ENCODE data around the gene HDAC9. TPM values are rescaled to one million over a fixed set of nuclear protein-coding genes. Genes with fewer than 3 reads are reported as not detected.
A peak's percentile ranks its signal among the peaks of the same experiment; 100 is the strongest.

Gene HDAC9
- total RNA-seq, 1 experiment from 2014 or later, result 7.7 TPM

DNA sequence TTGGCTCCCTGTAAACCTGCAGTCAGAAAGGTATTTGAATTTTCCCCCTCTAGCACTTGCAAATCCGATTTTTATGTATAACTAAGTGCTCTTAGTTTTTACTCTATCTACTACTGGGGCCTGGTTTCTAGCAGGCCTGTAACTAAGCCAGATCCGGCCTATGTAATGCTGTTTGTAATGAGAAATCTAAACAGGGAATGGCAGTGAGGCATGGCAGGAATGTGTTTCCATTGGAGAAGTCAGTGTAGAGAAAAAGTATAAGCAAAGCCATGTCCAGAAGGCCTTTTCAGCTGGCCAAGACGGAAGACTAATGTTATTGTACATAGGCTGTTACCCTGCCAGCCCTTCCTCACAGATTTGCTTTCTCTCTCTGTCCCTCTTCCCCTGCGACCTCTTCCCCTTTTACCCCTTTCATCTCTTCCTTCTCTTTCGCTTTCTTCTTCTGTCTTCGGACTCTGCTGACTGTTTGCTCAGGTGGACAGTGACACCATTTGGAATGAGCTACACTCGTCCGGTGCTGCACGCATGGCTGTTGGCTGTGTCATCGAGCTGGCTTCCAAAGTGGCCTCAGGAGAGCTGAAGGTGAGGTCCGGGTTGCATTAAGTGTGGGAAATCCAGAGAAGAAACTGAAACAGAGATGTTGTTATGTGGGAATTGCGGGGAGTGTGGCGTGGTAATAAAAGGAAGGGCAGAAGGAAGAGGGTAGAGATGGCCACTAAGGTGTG lies 297.5 kb downstream of the HDAC9 start:
- Histone ChIP-seq H3T11ph (ENCODE audit: low read length) (no peak overlapping the region), H3K18ac (ENCODE audit: insufficient read length, low read depth, low read length) (peak overlapping the region; percentile 21), H2BK12ac (ENCODE audit: insufficient read length, low read depth, low read length) (no peak overlapping the region), H2BK120ac (ENCODE audit: low read depth, low read length, poor library complexity, severe bottlenecking) (no peak overlapping the region), H3K4ac (ENCODE audit: low read depth, low read length) (no peak overlapping the region), H3K23ac (ENCODE audit: insufficient read length, low read depth, low read length) (no peak overlapping the region), H4K91ac (ENCODE audit: insufficient read length, low read depth, low read length) (no peak overlapping the region), H4K5ac (ENCODE audit: insufficient read length, low read depth, low read length) (peak overlapping the region; percentile 12), H3K4me2 (ENCODE audit: insufficient read depth, insufficient read length, low read length) (no peak overlapping the region), H2BK20ac (ENCODE audit: low read depth, low read length, poor library complexity, severe bottlenecking) (no peak overlapping the region), H2AK5ac (ENCODE audit: insufficient read length, low read length) (no peak overlapping the region), H3K23me2 (ENCODE audit: insufficient read length, low read depth, low read length, poor library complexity, severe bottlenecking) (no peaks in the 10 kb centered on the region), H2AFZ (ENCODE audit: low read length) (no peak overlapping the region), H3K56ac (ENCODE audit: insufficient read length, low read depth, low read length) (no peak overlapping the region), H3K27me3 (ENCODE audit: insufficient read depth, low read length) (no peaks in the 10 kb centered on the region), H2BK15ac (ENCODE audit: low read depth, low read length) (no peak overlapping the region), H3K79me1 (ENCODE audit: insufficient read depth, low read depth, low read length, poor library complexity, severe bottlenecking) (no peaks in the 10 kb centered on the region), H3K14ac (ENCODE audit: insufficient read depth, low read length) (peak overlapping the region; percentile 77), H3K79me2 (ENCODE audit: insufficient read depth, low read length) (no peaks in the 10 kb centered on the region), H3K4me1 (ENCODE audit: insufficient read depth, low read length) (peaks cover 4% of the 10 kb centered on the region; the same call in 1 of the 2 replicates), H2BK5ac (ENCODE audit: insufficient read length, low read length) (no peak overlapping the region), H3K9ac (ENCODE audit: extremely low read depth, insufficient read length, low read length) (no peak overlapping the region), H3K27ac (ENCODE audit: insufficient read length, low read depth, low read length) (no peak overlapping the region), H4K8ac (replicated peaks; ENCODE audit: insufficient read length, low read depth, low read length) (no peak overlapping the region), H3K9me3 (ENCODE audit: control insufficient read depth, low read depth, low read length) (no peaks in the 10 kb centered on the region), H4K20me1 (ENCODE audit: control insufficient read depth, insufficient read depth, insufficient read length) (no peaks in the 10 kb centered on the region)
- Mint-ChIP-seq H3K27ac (peak overlapping the region in 2 of 3 experiments; percentile 41 to 61; a peak in 2 of 7 replicates), H3K9me3 (no peaks in the 10 kb centered on the region; a peak in 1 of 5 replicates), H3K27me3 (ENCODE audit: low read depth) (no peaks in the 10 kb centered on the region), H3K4me3 (no peak overlapping the region), H3K4me1 (peaks cover 4 to 15% of the 10 kb centered on the region in 2 experiments), H3K36me3 (ENCODE audit: insufficient read depth in 1 of 3, low read depth in 3 of 3) (no peaks in the 10 kb centered on the region)
- DNase-seq, result no peak
- TF ChIP-seq, protein P1, sequence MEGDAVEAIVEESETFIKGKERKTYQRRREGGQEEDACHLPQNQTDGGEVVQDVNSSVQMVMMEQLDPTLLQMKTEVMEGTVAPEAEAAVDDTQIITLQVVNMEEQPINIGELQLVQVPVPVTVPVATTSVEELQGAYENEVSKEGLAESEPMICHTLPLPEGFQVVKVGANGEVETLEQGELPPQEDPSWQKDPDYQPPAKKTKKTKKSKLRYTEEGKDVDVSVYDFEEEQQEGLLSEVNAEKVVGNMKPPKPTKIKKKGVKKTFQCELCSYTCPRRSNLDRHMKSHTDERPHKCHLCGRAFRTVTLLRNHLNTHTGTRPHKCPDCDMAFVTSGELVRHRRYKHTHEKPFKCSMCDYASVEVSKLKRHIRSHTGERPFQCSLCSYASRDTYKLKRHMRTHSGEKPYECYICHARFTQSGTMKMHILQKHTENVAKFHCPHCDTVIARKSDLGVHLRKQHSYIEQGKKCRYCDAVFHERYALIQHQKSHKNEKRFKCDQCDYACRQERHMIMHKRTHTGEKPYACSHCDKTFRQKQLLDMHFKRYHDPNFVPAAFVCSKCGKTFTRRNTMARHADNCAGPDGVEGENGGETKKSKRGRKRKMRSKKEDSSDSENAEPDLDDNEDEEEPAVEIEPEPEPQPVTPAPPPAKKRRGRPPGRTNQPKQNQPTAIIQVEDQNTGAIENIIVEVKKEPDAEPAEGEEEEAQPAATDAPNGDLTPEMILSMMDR (conservative IDR thresholded peaks at IDR 0.05), result no peak
- WGBS (ENCODE audit: extremely low coverage, insufficient read length, low lambda C conversion rate), result 100% methylated on average over 2 of the region's 13 CpGs

All from H9 (cell line).